K562 (cell line): ENCODE measurements around the gene ACSF3. TPM values are rescaled to one million over a fixed set of nuclear protein-coding genes. Genes with fewer than 3 reads are reported as not detected.

Experiments used
- CHD2 ChIP-seq: IDR thresholded peaks from 2 replicates; pipeline ENCODE4 v1.6.1; 2011; ENCODE audit warnings: low read depth, low read length
- CREB3L1 ChIP-seq: fragments of 450-650 bp; IDR thresholded peaks from 2 replicates; pipeline ENCODE4 v1.6.1; 2014; ENCODE audit warnings: low read depth, mild to moderate bottlenecking, moderate library complexity, borderline replicate concordance
- E4F1 ChIP-seq: fragments of 250-450 bp; sonication (Bioruptor Pico); IDR thresholded peaks from 2 replicates; pipeline ENCODE4 v1.5.0; 2021; ENCODE audit warnings: mild to moderate bottlenecking, borderline replicate concordance
- FOXM1 ChIP-seq, 2 experiments: fragments of 450-650 bp in 1 of 2; sonication (generic) in 1 of 2; formaldehyde crosslinking in 1 of 2; IDR thresholded peaks; 2 replicates each; pipeline versions ENCODE4 v1.6.1 to v1.9.0; 2017 to 2022; ENCODE audit warnings: low read depth in 2 of 2, mild to moderate bottlenecking in 2 of 2, missing genetic modification reagents in 1 of 2, moderate library complexity in 1 of 2
- LEF1 ChIP-seq: fragments of 450-650 bp; IDR thresholded peaks from 2 replicates; pipeline ENCODE4 v1.6.1; 2016; ENCODE audit warnings: mild to moderate bottlenecking
- NR2C2 ChIP-seq, 2 experiments: fragments of 200-800 bp in 1 of 2; sonication (Bioruptor generic) in 1 of 2; sonication (generic) in 1 of 2; formaldehyde crosslinking in 1 of 2; IDR thresholded peaks; 2 replicates each; pipeline versions ENCODE4 v1.6.1 to v1.8.0; 2016 to 2022; ENCODE audit warnings: mild to moderate bottlenecking in 1 of 2, missing compliant biosample characterization in 1 of 2, missing genetic modification characterization in 1 of 2, missing genetic modification reagents in 1 of 2
- POLR2A ChIP-seq: fragments of 450-650 bp; conservative IDR thresholded peaks from 2 replicates; pipeline ENCODE4 v1.6.1; 2016
- RBM14 ChIP-seq: fragments of 200-400 bp; formaldehyde crosslinking; IDR thresholded peaks from 2 replicates; pipeline ENCODE4 v1.6.1; 2018; ENCODE audit warnings: low read depth, mild to moderate bottlenecking, low read length, moderate library complexity, borderline replicate concordance; ENCODE audit not compliant: insufficient read depth
- STAT5B ChIP-seq: fragments of 250-450 bp; sonication (Bioruptor Pico); IDR thresholded peaks from 2 replicates; pipeline ENCODE4 v1.8.0; 2021; ENCODE audit warnings: mild to moderate bottlenecking, inconsistent platforms
- TOE1 ChIP-seq, 2 experiments: fragments of 450-650 bp in 1 of 2; sonication (generic) in 1 of 2; formaldehyde crosslinking in 1 of 2; IDR thresholded peaks; 2 replicates each; pipeline versions ENCODE4 v1.7.1 to v1.8.0; 2016 to 2022; ENCODE audit warnings: borderline replicate concordance in 2 of 2, mild to moderate bottlenecking in 2 of 2, antibody characterized with exemption in 1 of 2, inconsistent platforms in 1 of 2, low read depth in 1 of 2, missing genetic modification reagents in 1 of 2, moderate library complexity in 1 of 2
- ZFP30 ChIP-seq: fragments of 250-450 bp; sonication (Bioruptor Pico); IDR thresholded peaks from 2 replicates; pipeline ENCODE4 v1.8.0; 2022; ENCODE audit warnings: moderate library complexity, mild to moderate bottlenecking, inconsistent platforms, borderline replicate concordance
- ZNF224 ChIP-seq: sonication (generic); formaldehyde crosslinking; IDR thresholded peaks from 2 replicates; pipeline ENCODE4 v1.8.0; 2022; ENCODE audit warnings: mild to moderate bottlenecking, missing genetic modification reagents
- ZNF239 ChIP-seq: fragments of 250-450 bp; sonication (Bioruptor Pico); IDR thresholded peaks from 2 replicates; pipeline ENCODE4 v1.4.0; 2020; ENCODE audit warnings: mild to moderate bottlenecking
- polyA plus RNA-seq, 8 experiments: library from polyadenylated mRNA; depleted of rRNA in 4 of 8; stranded (reverse) in 5 of 8; unstranded in 3 of 8; fragments of >200 nt; fragmentation: Nextera tagmentation in 2 of 8; fragmentation: Illumina TruSeq in 1 of 8; extraction: Ambion mirVana in 2 of 8; extraction: Trizol in 1 of 8; gene quantifications; 2 replicates each; pipeline versions ENCODE4 v1.2.1 to v1.2.3, GENCODE V29; 2011 to 2014; ENCODE audit warnings: inconsistent platforms in 1 of 8, missing spikeins in 1 of 8
- total RNA-seq, 7 experiments: library from RNA; depleted of rRNA in 6 of 7; stranded (reverse); fragments of >200 nt in 6 of 7; fragmentation: Illumina TruSeq in 2 of 7; extraction: Trizol in 2 of 7; gene quantifications; 2 replicates each; pipeline versions ENCODE4 v1.2.1 to v1.2.3, GENCODE V29; 2011 to 2021; ENCODE audit warnings: low replicate concordance in 1 of 7
- TF ChIP-seq, protein P1 (sequence below): sonication (generic); formaldehyde crosslinking; IDR thresholded peaks from 2 replicates; pipeline ENCODE4 v1.8.1; 2023; ENCODE audit warnings: missing genetic modification reagents, mild to moderate bottlenecking, borderline replicate concordance
- TF ChIP-seq, protein P2 (sequence below): sonication (generic); formaldehyde crosslinking; IDR thresholded peaks from 2 replicates; pipeline ENCODE4 v1.8.1; 2022; ENCODE audit warnings: missing genetic modification reagents

ACSF3 gene
- total and polyA plus RNA-seq, 9 of the 15 experiments (the other 6 are each of a cell fraction or from before 2014, with no cell fraction given), result 0.77 to 32.8 (median 14.7) TPM

- TF ChIP-seq, protein P1, sequence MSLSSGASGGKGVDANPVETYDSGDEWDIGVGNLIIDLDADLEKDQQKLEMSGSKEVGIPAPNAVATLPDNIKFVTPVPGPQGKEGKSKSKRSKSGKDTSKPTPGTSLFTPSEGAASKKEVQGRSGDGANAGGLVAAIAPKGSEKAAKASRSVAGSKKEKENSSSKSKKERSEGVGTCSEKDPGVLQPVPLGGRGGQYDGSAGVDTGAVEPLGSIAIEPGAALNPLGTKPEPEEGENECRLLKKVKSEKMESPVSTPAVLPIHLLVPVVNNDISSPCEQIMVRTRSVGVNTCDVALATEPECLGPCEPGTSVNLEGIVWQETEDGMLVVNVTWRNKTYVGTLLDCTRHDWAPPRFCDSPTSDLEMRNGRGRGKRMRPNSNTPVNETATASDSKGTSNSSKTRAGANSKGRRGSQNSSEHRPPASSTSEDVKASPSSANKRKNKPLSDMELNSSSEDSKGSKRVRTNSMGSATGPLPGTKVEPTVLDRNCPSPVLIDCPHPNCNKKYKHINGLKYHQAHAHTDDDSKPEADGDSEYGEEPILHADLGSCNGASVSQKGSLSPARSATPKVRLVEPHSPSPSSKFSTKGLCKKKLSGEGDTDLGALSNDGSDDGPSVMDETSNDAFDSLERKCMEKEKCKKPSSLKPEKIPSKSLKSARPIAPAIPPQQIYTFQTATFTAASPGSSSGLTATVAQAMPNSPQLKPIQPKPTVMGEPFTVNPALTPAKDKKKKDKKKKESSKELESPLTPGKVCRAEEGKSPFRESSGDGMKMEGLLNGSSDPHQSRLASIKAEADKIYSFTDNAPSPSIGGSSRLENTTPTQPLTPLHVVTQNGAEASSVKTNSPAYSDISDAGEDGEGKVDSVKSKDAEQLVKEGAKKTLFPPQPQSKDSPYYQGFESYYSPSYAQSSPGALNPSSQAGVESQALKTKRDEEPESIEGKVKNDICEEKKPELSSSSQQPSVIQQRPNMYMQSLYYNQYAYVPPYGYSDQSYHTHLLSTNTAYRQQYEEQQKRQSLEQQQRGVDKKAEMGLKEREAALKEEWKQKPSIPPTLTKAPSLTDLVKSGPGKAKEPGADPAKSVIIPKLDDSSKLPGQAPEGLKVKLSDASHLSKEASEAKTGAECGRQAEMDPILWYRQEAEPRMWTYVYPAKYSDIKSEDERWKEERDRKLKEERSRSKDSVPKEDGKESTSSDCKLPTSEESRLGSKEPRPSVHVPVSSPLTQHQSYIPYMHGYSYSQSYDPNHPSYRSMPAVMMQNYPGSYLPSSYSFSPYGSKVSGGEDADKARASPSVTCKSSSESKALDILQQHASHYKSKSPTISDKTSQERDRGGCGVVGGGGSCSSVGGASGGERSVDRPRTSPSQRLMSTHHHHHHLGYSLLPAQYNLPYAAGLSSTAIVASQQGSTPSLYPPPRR (CRISPR knock-in tag), result no peak
- TF ChIP-seq STAT5B, result no peak
- TF ChIP-seq ZNF239, result no peak
- TF ChIP-seq ZNF224 (CRISPR knock-in tag), result no peak
- 0 out of 2 replicates have a peak, but pooled peaks have one; percentile 49 for TF ChIP-seq NR2C2 (CRISPR knock-in tag; IDR thresholded peaks at IDR 0.05)
- peak; percentile 66; the same call in 1 of the 2 replicates for TF ChIP-seq NR2C2 (tag; IDR thresholded peaks at IDR 0.05)
- TF ChIP-seq, protein P2, sequence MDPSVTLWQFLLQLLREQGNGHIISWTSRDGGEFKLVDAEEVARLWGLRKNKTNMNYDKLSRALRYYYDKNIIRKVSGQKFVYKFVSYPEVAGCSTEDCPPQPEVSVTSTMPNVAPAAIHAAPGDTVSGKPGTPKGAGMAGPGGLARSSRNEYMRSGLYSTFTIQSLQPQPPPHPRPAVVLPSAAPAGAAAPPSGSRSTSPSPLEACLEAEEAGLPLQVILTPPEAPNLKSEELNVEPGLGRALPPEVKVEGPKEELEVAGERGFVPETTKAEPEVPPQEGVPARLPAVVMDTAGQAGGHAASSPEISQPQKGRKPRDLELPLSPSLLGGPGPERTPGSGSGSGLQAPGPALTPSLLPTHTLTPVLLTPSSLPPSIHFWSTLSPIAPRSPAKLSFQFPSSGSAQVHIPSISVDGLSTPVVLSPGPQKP (CRISPR knock-in tag), result no peak
- no peak for TF ChIP-seq E4F1 (CRISPR knock-in tag)
- TF ChIP-seq TOE1 (IDR thresholded peaks at IDR 0.05; ENCODE audit: borderline replicate concordance), result no peak
- TF ChIP-seq TOE1 (CRISPR knock-in tag; IDR thresholded peaks at IDR 0.05; ENCODE audit: borderline replicate concordance, low read depth), result no peak
- TF ChIP-seq POLR2A, result no peak
- TF ChIP-seq LEF1, result no peak
- TF ChIP-seq ZFP30 (CRISPR knock-in tag), result no peak
- TF ChIP-seq CREB3L1, result peak; percentile 80
- TF ChIP-seq RBM14, result no peak
- no peak for TF ChIP-seq FOXM1 (IDR thresholded peaks at IDR 0.05; ENCODE audit: low read depth)
- no peak for TF ChIP-seq FOXM1 (CRISPR knock-in tag; IDR thresholded peaks at IDR 0.05; ENCODE audit: low read depth)
- no peak for TF ChIP-seq CHD2
Observed at GRCh38 chr16:89115216-89115861, 21.7 kb downstream of the ACSF3 start (continued).
